GM12872 (cell line): ENCODE data around the gene ABHD3.

Experiments
- CTCF ChIP-seq: IDR thresholded peaks from 3 replicates; pipeline ENCODE4 v1.5.1; 2011; ENCODE audit warnings: low read depth, mild to moderate bottlenecking, low read length, moderate library complexity; ENCODE audit not compliant: insufficient read depth

Gene ABHD3

DNA sequence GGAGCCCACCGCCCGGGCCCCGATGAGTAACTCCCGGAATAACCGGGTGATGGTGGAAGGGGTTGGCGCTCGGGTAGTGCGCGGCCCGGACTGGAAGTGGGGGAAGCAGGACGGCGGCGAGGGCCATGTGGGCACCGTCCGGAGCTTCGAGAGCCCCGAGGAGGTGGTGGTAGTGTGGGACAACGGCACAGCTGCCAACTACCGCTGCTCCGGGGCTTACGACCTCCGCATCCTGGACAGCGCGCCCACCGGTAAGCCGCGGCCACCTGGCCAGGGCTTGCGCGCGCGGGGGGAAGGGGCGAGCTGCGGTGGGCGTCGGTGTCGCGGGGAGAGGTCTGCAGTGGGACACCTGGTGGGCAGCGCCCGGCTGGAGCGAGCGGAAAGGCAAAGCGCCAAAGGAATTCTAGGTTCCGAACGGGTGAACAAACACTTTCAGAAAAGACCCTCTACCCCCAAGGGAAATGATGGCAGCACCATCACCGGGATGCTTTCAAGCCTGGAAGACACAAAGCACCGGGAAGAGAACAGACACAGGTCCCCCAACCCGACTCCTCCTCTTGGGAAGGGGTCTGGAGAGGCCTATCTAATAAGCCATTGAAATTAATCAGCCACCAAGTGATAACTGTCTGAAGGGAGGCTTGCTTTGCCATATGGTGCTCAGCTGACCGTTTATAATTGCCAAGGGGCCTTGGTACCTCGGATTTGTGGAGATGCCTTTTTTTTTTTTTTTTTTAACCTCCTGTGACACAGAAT is 37.2 kb upstream of the ABHD3 start:
- TF ChIP-seq CTCF = no peak

DNA sequence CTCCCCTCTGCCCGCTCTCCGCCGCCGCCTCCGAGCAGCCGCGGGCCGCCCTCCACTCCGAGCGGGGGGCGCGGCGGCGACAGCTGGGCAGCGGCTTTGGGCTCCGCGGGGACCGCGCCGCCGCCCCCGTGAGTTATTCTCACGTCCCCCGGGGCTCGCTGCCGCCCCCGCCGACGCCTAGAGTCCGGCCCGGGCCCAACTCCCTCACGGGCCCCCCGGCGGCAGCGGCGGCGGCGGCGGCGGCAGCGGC is 36.7 kb upstream of the ABHD3 start:
- no peak for TF ChIP-seq CTCF

DNA sequence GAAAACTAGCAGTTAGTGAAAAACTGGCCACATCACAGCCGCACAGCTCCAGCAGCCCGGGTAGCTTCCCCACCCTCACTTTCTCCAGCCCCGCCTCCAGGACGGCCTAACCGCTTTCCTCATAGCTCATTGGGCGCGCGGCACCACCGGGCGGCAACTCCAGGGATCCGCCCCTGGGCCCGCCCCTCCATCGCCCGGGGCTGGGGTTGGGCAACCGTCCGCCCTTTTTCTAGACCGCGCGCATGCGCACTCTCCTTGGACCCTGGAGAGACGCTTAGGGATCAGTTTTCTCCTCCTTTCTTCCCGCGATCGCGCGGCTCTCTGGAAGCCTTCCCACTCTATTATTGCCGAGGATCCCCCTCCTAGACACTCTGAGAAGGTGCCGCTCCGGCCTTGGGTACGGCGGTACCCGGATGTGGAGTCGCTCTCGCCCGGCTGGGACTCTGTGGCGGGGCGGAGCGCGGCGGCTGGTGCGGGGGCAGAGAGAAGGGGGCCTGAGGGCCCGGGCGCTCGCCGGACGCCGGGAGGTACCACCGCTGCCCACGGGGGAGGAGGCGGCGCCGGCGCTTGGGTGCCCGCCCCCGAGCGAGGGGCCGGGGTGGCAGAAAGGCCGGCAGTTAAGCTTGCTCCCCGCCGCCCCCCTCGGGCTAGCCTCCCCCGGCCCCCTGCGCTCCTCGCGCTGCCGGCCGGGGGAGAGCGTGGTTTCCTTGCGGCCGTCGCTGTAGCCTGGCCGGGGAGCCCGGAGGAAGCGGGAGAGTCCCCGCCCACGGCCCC is 36.2 kb upstream of the ABHD3 start, which contains the start of gene MIB1:
Gene MIB1, plus strand, starts transcription at position 255 of the 774 bp plus-strand sequence. CDS start 792 bp downstream, outside the sequence.
- TF ChIP-seq CTCF = no peak

GRCh38 chr18:21739604-21740537 is 35.3 kb upstream of the ABHD3 start:
- no peak for TF ChIP-seq CTCF

GRCh38 chr18:21735452-21736015 is 31.0 kb upstream of the ABHD3 start:
- TF ChIP-seq CTCF = no peak

DNA sequence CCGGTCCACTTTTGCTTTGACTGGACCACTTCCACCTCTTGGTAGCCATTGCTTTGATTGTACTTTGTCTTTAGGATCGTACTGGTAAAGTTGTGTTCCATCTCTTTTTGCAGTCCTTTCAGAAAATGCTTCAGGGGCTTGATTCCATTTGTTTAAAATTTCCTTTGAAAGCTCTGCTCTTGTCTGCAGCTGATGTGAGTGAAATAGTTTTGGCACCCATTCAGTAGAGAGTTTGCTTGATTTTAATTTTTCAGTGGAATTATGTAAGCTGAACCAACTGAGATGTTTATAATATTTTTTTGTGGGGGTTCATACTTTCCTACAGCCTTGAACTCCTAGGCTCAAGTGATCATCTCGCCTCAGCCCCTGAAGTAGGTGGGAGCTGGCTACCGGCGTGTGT is 28.4 kb upstream of the ABHD3 start:
- TF ChIP-seq CTCF = no peak

GRCh38 chr18:21727702-21728101 is 23.1 kb upstream of the ABHD3 start:
- no peak for TF ChIP-seq CTCF
